A673 (cell line): ENCODE results near the gene ARHGEF4. TPM values are rescaled to one million over a fixed set of nuclear protein-coding genes. Genes with fewer than 3 reads are reported as not detected.

ENCODE experiments used
- BruUV-seq: library from RNA; stranded (reverse); fragments of 400-500 nt; replicated peaks from 2 replicates; lab custom pipeline; 2021; lab: Mats Ljungman, UMichigan
- CTCF ChIA-PET: fragments of 300-600 bp; sonication (Branson Sonifier 250); formaldehyde crosslinking; loops from one replicate; lab custom pipeline; 2022; ENCODE audit warnings: antibody characterized with exemption; lab: Charles Lee
- POLR2A ChIA-PET: fragments of 300-600 bp; sonication (Branson Sonifier 250); formaldehyde crosslinking; loops from one replicate; lab custom pipeline; 2022; ENCODE audit warnings: antibody characterized with exemption; ENCODE audit not compliant: low non-redundant PET; lab: Charles Lee
- DNase-seq: peaks from one replicate; pipeline ENCODE4 v3.0.0-alpha.2; 2015; ENCODE audit warnings: low spot score
- H3K27ac ChIP-seq: fragments of 200-600 bp; sonication (generic); 2 replicates; pipeline ENCODE4 v1.5.1; 2016; ENCODE audit warnings: mixed run types, low read depth, mild to moderate bottlenecking, mixed read lengths, antibody characterized with exemption, low read length; ENCODE audit not compliant: poor library complexity, severe bottlenecking
- H3K27me3 ChIP-seq: fragments of 200-600 bp; sonication (generic); replicated peaks from 2 replicates; pipeline ENCODE4 v1.6.1; 2017; ENCODE audit warnings: mixed run types, low read depth, mild to moderate bottlenecking, mixed read lengths, antibody characterized with exemption, low read length; ENCODE audit not compliant: insufficient read depth, poor library complexity
- H3K36me3 ChIP-seq: fragments of 200-600 bp; sonication (generic); 2 replicates; pipeline ENCODE4 v1.6.1; 2016; ENCODE audit warnings: mixed run types, mild to moderate bottlenecking, mixed read lengths, antibody characterized with exemption, low read length; ENCODE audit not compliant: insufficient read depth, poor library complexity, severe bottlenecking
- H3K4me1 ChIP-seq: fragments of 200-600 bp; sonication (generic); 2 replicates; pipeline ENCODE4 v1.6.1; 2017; ENCODE audit warnings: mixed run types, mild to moderate bottlenecking, mixed read lengths, antibody characterized with exemption, low read length; ENCODE audit not compliant: insufficient read depth, poor library complexity, severe bottlenecking
- H3K4me3 ChIP-seq: fragments of 200-600 bp; sonication (generic); 2 replicates; pipeline ENCODE4 v1.5.1; 2016; ENCODE audit warnings: low read depth, mixed run types, mild to moderate bottlenecking, mixed read lengths, low read length; ENCODE audit not compliant: poor library complexity, severe bottlenecking
- H3K9me3 ChIP-seq: fragments of 200-600 bp; sonication (generic); 2 replicates; pipeline ENCODE4 v1.6.1; 2016; ENCODE audit warnings: mixed run types, low read depth, mild to moderate bottlenecking, mixed read lengths, antibody characterized with exemption, low read length; ENCODE audit not compliant: poor library complexity, severe bottlenecking
- EZH2 ChIP-seq: fragments of 200-600 bp; sonication (generic); IDR thresholded peaks from 2 replicates; pipeline ENCODE4 v1.6.1; 2017; ENCODE audit warnings: borderline replicate concordance, low read depth, mild to moderate bottlenecking, mixed read lengths, antibody characterized with exemption, low read length; ENCODE audit not compliant: poor library complexity, severe bottlenecking
- intact Hi-C: fragments of 100-400 bp; cut with micrococcal nuclease; formaldehyde crosslinking; loops from one replicate; pipeline ENCODE4 v1.10.0; 2022; ENCODE audit not compliant: unreplicated experiment
- total RNA-seq: library from RNA; stranded (reverse); gene quantifications from 2 replicates; pipeline ENCODE4 v1.2.3, GENCODE V29; 2021
- TF ChIP-seq, protein P1 (sequence below): fragments of 300-800, 200-600 bp; sonication (generic); conservative IDR thresholded peaks from 2 replicates; pipeline ENCODE4 v1.5.1; 2017; ENCODE audit warnings: low read depth, mild to moderate bottlenecking, antibody characterized with exemption, low read length, moderate library complexity, mixed read lengths

ARHGEF4 gene
- total RNA-seq, 1 experiment from 2014 or later = 2.1 TPM

GRCh38 chr2:130887643-130888042, 50.9 kb downstream of the ARHGEF4 start:
- no peaks in the 10 kb centered on the region for H3K9me3 ChIP-seq
- H3K27me3 ChIP-seq = peaks cover 35% of the 10 kb centered on the region
- no peaks in the 10 kb centered on the region for H3K4me1 ChIP-seq
- no peak overlapping the region for H3K4me3 ChIP-seq
- no peaks in the 10 kb centered on the region for H3K36me3 ChIP-seq
- BruUV-seq = no TSS peak
- no peak for DNase-seq
- ChIA-PET CTCF (no interaction called here), POLR2A (no interaction called here)
- intact Hi-C loops = no loop called here
- H3K27ac ChIP-seq = no peak overlapping the region
- no peak for TF ChIP-seq EZH2
- TF ChIP-seq, protein P1, sequence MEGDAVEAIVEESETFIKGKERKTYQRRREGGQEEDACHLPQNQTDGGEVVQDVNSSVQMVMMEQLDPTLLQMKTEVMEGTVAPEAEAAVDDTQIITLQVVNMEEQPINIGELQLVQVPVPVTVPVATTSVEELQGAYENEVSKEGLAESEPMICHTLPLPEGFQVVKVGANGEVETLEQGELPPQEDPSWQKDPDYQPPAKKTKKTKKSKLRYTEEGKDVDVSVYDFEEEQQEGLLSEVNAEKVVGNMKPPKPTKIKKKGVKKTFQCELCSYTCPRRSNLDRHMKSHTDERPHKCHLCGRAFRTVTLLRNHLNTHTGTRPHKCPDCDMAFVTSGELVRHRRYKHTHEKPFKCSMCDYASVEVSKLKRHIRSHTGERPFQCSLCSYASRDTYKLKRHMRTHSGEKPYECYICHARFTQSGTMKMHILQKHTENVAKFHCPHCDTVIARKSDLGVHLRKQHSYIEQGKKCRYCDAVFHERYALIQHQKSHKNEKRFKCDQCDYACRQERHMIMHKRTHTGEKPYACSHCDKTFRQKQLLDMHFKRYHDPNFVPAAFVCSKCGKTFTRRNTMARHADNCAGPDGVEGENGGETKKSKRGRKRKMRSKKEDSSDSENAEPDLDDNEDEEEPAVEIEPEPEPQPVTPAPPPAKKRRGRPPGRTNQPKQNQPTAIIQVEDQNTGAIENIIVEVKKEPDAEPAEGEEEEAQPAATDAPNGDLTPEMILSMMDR = no peak

DNA sequence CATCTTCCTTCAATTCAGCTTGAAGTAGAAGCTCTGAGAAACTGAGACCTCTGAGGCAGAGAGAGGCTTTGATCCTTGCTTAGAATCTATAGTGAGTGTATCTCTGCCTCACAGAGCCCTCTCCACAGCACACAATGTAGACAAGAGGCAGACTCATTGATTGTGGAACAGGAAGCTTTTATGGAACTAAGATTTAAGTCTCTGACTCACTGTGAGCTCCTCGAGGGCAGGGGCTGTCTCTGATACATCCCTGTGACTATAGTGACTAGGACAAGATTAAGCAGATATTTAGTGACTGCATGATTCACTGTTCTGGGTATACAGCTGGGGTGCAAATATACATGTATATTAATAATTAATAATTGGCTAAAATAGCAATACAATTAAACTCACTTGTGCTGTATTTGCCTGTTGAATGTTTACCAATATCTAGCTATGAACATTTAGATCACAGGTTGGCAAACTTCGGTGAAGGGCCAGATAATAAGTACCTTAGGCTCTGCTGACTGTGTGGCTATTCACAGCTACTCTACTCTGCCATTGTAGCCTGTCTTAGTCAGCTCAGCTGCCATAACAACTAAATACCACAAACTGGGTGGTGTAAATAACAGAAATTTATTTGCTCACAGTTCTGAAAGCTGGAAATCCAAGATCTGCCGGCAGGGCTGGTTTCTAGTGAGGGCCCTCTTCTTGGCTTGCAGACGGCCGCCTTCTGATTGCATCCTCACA, 54.4 kb downstream of the ARHGEF4 start:
- intact Hi-C loops = no loop called here

GRCh38 chr2:130891966-130892365, 55.3 kb downstream of the ARHGEF4 start:
- H3K4me1 ChIP-seq = no peaks in the 10 kb centered on the region
- BruUV-seq = no TSS peak
- no peak for DNase-seq
- no peaks in the 10 kb centered on the region for H3K9me3 ChIP-seq
- POLR2A ChIA-PET = no interaction called here
- H3K4me3 ChIP-seq = no peak overlapping the region
- TF ChIP-seq, protein P1 = no peak
- TF ChIP-seq EZH2 = no peak
- no peak overlapping the region for H3K27ac ChIP-seq
- intact Hi-C loops = no loop called here
- peaks cover 47% of the 10 kb centered on the region for H3K27me3 ChIP-seq
- CTCF ChIA-PET = no interaction called here
- H3K36me3 ChIP-seq = no peaks in the 10 kb centered on the region

More for the DNA sequence above, 54.4 kb downstream of the ARHGEF4 start:
- H3K4me3 ChIP-seq = no peak overlapping the region
- H3K27me3 ChIP-seq = peaks cover 47% of the 10 kb centered on the region
- no peak overlapping the region for H3K27ac ChIP-seq
- H3K4me1 ChIP-seq = no peaks in the 10 kb centered on the region
- CTCF ChIA-PET = no interaction called here
- no peak for DNase-seq
- H3K36me3 ChIP-seq = no peaks in the 10 kb centered on the region
- BruUV-seq = no TSS peak
- TF ChIP-seq EZH2 = no peak
- TF ChIP-seq, protein P1 = no peak
- POLR2A ChIA-PET = no interaction called here
- no peaks in the 10 kb centered on the region for H3K9me3 ChIP-seq
